PC-3 (cell line): ENCODE data around the gene LGALS9.

Experiments
- CTCF ChIP-seq: fragments of 300-600 bp; sonication (generic); conservative IDR thresholded peaks from 2 replicates; pipeline ENCODE4 v1.5.1; 2017; ENCODE audit warnings: antibody characterized with exemption, low read depth, mild to moderate bottlenecking, low read length
- EZH2 ChIP-seq: fragments of 300-600 bp; sonication (generic); IDR thresholded peaks from one replicate; pipeline ENCODE4 v1.6.1; 2017; ENCODE audit warnings: antibody characterized with exemption, mild to moderate bottlenecking, low read length; ENCODE audit not compliant: unreplicated experiment
- EZH2phosphoT487 ChIP-seq: fragments of 300-600 bp; sonication (generic); IDR thresholded peaks from 2 replicates; pipeline ENCODE4 v1.6.1; 2018; ENCODE audit warnings: mild to moderate bottlenecking, antibody characterized with exemption, low read length, borderline replicate concordance

GRCh38 chr17:27663936-27664605 lies 33.1 kb downstream of the LGALS9 start:
- TF ChIP-seq CTCF, result no peak
- no peak for TF ChIP-seq EZH2phosphoT487
- no peak for TF ChIP-seq EZH2
